ENCODE data around the gene IQGAP2. TPM values are rescaled to one million over a fixed set of nuclear protein-coding genes. Genes with fewer than 3 reads are reported as not detected.
"Not testable (repeated sequence)": the region's sequence is repeated elsewhere in the genome, so short reads cannot be mapped to it uniquely, and the experiment has no call there.

IQGAP2 gene
- total RNA-seq, 1 donor from 2014 or later = 4.2 TPM

- no peak for ATAC-seq
Observed at GRCh38 chr5:76419597-76420298, 16.7 kb downstream of the IQGAP2 start.

- ATAC-seq = no peak
Observed at GRCh38 chr5:76422227-76422626, 19.1 kb downstream of the IQGAP2 start.

GRCh38 chr5:76422742-76423141, 19.7 kb downstream of the IQGAP2 start:
- ATAC-seq = no peak

- ATAC-seq = no peak
Observed at GRCh38 chr5:76425146-76425545, 22.1 kb downstream of the IQGAP2 start.

DNA sequence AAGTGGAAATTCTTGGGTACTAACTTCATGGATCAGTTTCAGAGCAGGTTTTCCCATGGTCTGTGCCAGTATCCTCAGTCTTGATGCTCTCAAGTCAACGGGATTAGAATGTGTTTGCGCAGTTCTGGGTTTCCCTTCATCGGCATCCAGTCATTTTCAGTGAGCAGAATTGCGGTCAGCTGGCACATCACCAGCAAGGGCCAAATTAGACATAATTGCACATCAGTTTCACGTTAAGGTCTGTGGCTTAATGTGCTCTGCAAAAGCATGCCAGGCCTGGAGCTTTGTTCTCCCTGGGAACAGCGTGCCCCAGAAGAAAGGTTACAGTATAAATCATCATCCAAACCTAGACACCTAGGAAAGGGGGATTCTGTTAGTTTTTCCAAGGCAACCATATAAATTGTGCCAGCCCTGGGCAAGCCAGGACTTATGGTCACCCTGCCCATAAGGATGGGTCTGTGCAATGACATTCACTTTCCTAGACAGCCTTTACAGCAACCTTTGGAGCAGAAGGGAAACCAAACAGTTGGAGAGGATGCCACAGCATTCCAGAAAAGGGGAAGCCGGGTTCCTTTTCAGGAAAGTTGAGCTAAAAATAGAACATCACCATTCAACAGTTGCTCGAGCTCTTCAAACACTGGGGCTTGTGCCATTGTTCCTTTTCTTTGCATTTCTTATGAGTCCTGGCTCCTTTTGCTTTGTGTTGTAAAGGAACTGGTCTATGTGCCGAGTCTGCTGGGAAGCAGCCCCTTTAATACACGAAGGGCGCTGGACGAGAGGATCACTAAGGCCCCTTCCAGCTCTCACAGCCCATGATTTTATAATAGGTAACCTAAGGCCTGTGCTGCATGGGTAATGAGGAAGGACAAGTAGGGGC, 23.1 kb downstream of the IQGAP2 start:
- ATAC-seq = no peak

DNA sequence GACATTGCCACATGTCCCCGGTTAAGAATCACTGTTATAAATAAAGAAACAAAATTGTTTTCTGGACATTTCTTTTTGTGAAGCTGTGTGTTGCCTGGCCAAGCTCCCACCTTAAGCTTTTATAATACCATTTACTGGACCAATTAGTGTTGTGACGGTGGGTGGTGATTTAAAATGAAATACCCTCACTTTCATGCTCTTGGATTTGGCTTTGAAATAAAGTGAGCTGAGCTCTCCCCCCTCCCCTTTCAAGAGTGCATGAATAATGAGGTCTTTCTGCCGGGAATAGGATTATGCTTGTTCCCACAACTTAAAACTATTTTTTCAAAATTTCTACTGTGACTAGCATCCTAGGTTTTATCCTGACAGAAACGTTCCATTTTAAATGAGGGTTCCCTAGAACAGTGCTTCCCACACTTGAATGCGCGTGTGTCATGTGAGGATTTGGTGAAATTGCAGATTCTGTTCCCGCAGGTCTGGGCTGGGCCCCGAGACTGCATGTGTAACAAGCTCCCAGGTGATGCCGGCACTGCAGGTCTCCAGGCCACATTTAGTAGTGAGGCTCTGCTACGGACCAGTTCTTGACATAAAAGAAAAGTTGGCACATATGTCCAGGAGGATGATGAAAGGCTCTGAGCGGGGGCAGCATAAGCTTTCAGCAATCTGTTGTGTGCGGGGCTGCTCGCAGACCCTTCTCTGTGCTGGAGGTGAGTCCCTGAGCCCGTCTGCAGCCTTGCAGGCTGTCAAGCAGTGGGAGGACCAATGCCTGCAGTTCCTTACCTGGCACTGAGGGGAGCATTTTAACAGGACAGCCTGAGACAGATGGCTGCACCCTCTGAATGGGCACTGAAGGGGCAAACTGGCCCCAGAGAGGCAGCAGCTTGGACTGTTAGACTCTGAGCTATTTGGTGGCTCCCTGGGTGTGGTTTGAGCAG, 24.4 kb downstream of the IQGAP2 start:
- ATAC-seq = no peak

- not testable (repeated sequence) for ATAC-seq
Observed at GRCh38 chr5:76428550-76428949, 25.5 kb downstream of the IQGAP2 start.

GRCh38 chr5:76433261-76433660, 30.2 kb downstream of the IQGAP2 start:
- no peak for ATAC-seq

DNA sequence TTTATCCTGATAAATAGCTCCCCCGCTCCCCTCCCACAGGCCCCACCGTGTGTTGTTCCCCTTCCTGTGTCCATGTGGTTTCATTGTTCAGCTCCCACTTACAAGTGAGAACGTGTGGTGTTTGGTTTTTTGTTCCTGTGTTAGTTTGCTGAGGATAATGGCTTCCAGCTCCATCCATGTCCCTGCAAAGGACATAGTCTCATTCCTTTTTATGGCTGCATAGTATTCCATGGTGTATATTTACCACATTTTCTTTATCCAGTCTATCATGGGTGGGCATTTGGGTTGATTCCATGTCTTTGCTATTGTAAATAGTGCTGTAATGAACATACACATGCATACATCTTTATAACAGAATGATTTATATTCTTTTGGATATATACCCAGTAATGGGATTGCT, 34.4 kb downstream of the IQGAP2 start:
- not testable (repeated sequence) for ATAC-seq

- ATAC-seq = no peak
Observed at GRCh38 chr5:76438025-76438424, 34.9 kb downstream of the IQGAP2 start.

DNA sequence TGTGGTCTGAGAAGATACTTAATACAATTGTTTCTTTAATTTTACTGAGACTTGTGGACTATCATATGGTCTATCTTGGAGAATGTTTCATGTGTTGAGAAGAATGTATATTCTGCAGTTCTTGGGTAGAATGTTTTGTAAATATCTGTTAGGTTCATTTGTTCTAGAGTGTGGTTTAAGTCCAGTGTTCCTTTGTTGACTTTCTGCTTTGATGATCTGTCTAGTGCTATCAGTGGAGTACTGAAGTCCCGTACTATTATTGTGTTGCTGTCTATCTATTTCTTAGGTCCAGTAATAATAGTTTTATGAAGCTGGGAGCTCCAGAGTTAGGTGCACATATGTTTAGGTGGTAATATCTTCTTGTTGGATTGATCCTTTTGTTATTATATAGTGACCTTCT, 36.1 kb downstream of the IQGAP2 start:
- no peak for ATAC-seq

DNA sequence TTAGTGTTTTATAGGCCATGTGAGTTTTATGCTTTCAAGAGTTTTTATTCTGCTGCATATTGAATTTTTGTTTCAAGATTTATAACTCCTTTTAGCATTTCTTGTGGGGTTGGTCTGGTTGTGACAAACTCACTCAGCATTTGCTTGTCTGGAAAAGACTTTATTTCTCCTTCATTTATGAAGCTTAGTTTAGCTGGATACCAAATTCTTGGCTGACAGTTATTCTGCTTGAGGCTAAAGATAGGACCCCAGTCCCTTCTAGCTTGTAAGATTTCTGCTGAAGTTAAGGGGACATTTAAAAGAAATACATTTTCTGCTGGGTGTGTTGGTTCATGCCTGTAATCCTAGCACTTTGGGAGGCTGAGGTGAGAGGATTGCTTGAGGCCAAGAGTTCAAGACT, 36.8 kb downstream of the IQGAP2 start:
- ATAC-seq = no peak

- ATAC-seq = no peak
Observed at GRCh38 chr5:76441101-76441500, 38.0 kb downstream of the IQGAP2 start.

DNA sequence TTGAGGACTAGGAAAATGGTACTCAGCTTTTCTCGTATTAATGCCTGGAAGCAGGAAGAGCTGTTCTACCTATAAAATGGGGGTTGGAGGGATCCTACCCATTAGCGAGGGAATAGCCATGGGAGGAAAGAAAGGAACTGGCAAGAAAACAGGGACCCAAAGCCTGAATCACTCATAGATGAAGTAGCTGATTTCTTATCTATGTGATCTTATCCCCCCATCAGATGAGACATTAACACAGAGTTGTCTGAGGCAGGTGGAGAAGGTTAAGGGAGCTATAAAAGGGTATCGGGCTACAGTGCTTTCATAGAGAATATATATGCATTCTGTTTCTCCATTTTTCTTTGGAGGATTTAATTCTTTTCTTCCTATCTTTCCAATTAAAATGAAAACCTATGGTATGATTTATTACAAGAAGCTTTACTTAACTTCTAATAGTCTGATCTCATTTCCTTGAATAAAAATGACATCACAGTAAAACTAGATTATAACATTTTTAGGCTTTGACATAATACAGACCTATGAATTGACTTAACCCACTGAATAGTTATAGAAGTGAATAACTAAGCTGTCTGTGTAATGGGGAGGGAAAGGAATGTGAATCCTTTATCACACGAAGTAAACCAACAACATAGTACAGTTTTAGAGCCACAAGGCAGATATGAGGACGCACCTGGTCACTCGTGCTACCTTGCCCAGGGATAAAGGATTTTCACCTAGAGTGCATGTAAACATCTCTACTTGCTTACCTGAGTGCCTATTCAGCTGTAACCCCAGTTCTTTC, 39.0 kb downstream of the IQGAP2 start:
- no peak for ATAC-seq

DNA sequence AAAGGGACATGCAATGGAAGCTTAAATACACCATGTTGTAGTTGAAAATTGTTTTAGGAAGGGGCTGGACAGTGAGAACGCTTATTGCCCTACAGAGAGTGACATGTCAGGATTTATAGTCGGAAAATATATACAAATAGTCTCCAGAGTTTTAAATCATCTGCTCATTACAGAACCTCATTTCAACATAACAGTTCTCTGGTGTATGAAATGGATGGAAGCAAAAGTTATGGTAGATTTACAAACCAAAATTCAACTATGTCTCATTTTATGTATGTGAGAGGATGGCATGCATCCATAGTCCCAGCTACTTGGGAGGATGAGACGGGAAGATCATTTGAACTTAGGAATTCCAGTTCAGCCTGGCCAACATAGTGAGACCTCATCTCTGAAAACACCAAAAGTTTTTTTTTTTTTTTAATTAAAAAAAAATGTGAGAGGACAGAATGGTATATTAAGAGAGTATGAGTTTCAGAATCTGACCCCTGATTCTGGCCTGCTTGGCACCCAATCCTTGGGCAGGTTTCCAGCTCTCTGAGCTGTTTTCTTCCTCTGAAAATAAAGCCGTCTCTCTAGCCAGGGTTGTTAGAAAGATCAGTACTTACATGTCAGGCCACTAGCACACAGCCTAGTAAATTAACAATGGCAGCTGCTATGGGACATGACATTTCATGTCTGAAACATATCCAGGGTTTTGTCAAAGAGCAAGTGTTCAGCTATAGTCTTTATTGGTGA, 40.1 kb downstream of the IQGAP2 start:
- ATAC-seq = no peak

DNA sequence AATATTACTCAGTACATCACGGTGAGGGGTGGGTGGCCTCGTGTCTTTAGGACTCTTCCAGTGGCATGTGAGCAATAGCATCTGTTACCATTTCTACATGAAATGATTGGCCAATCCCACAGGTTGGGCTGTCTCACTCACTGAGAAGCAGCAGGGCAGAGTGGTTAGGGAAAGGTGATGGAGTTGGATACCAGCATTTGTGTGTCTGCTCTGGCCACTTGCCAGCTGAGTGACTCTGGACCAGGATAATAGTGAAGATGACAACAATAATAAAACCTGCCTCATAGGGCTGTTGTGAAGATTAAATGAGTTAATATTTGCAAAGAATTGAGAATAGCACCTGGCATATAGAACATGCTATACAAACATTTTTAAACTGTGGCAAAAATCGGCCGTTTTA, 42.0 kb downstream of the IQGAP2 start:
- no peak for ATAC-seq

DNA sequence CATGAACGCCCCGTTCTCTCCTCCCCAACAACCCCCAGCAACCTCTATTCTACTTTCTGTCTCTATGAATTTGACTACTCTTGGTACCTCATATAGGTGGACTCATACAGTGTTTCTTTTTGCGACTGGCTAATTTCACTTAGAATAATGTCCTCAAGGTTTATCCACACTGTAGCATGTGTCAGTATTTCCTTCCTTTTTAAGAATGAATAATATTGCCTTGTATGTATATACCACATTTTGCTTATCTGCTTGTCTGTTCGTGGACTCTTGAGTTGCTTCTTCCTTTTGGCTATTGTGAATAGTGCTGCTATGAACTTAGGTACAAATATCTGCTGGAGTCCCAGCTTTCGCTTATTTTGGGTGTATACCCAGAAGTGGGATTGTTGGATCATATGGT, 42.7 kb downstream of the IQGAP2 start:
- no peak for ATAC-seq

DNA sequence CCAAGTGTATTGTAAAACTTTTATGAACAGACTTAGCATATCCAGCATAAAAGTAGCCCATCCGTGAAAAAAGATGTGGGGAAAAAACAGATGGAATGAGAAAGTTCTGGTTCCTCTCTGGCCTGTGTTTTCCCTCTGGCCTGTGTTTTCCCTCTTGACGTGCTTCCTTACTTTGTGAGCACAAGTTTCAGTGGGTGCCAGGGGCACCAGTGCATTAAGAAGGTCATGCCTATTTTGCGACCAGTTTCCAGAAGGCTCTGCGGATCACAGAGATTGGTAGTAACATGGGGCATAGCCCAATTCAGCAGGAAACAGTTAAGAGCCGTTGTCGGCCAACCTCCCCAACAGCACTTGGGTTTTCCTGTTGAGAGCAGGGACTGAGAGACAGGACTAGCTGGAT, 43.7 kb downstream of the IQGAP2 start:
- ATAC-seq = no peak

DNA sequence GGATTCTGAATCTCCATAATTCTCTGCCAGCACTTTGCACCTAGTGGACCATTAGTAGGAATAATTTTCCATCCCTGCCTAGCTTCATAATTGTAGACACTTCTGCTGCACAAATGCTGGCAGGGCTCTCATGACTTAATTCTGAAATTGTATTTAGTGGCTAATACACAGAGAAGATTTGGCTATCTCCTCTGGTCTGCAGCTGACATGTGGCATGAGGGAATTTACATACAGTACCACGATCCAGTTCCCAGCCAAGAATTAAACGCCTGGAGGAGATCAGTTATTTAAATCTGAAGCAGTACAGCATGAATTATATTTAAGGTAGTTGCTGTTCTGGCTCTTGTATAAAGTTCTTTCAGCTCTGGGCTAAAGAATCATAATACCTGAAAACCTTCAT, 46.5 kb downstream of the IQGAP2 start:
- ATAC-seq = no peak

- ATAC-seq = no peak
Observed at GRCh38 chr5:76450054-76450453, 47.0 kb downstream of the IQGAP2 start.

DNA sequence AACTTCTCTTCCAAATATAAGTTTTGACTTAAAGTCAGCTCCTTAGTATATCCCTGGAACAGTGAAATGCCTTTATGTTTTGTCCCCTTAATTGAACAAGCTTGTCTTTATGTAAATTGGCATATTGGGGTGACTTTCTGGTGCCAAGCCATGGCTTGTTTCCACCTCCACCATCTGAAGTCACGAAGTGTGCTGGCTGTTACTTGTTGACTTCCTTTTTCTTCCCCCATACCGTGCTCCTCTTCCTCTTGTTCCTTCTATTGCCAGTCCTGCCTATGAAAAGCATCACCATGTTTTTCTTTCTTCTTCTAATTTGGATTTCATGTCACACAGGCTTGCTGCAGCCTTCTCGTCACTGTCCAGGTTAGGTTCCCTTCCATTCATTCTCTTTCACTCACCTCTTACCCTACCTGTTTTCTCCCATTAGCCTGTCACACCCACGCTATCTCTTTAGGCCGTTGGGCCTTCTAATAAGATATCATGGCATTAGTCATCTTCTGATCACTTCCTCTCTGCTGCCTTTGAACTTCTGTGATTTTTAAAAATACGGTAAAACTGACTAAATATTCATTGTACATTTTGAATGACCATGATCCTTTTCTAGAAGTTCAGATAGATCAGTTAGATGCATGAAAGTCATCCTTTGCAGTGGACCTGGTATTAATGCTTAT, 48.1 kb downstream of the IQGAP2 start:
- no peak for ATAC-seq

All from esophagus mucosa (tissue), 1 donor.